ENCODE measurements around the gene THAP4.

DNA sequence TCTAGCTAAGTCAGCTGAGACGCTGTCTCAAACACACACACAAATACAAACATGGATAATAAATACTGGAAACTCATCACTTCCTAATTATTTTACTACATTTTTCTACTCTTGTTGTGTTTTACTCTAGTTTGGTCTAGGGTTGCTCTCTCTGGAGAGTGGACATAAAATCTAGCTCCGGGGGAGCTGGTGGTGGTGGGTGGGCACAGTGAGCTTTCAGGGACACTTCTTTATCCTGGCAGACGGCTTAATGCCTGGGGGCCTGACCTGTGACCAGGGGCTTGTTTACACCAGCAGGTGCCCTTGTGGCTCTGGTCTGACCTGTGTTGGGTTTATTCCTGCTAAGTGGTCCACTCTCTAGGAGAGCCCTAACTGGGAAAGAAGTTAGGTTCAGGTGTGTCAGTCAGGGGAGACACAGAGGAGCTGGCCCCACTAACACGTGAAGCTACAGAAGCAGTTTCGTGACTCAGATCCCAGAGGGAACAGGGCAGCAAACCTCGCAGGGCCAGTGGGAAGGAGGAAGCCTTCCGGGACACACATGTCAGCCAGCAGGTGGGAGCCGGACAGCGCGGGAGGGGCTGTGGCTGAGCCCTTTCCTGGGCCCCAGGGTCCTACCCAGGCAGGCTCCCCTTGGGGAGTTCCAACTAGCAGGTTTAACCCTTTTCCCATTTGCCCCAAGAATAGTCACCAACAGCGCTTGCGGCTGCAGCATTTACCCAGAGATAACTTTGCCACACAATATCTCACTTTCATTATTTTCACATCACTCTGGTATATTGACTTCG, 100.9 kb downstream of the THAP4 start:
- TF ChIP-seq, protein P1, sequence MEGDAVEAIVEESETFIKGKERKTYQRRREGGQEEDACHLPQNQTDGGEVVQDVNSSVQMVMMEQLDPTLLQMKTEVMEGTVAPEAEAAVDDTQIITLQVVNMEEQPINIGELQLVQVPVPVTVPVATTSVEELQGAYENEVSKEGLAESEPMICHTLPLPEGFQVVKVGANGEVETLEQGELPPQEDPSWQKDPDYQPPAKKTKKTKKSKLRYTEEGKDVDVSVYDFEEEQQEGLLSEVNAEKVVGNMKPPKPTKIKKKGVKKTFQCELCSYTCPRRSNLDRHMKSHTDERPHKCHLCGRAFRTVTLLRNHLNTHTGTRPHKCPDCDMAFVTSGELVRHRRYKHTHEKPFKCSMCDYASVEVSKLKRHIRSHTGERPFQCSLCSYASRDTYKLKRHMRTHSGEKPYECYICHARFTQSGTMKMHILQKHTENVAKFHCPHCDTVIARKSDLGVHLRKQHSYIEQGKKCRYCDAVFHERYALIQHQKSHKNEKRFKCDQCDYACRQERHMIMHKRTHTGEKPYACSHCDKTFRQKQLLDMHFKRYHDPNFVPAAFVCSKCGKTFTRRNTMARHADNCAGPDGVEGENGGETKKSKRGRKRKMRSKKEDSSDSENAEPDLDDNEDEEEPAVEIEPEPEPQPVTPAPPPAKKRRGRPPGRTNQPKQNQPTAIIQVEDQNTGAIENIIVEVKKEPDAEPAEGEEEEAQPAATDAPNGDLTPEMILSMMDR (IDR thresholded peaks at IDR 0.05): no peak
- TF ChIP-seq POLR2A (IDR thresholded peaks at IDR 0.05): no peak
- TF ChIP-seq POLR2AphosphoS5 (IDR thresholded peaks at IDR 0.05): no peak

Data from breast epithelium (tissue), 3 donors.